ENCODE measurements around the gene KDM2A. TPM values are rescaled to one million over a fixed set of nuclear protein-coding genes. Genes with fewer than 3 reads are reported as not detected.

The KDM2A gene
- total and polyA plus RNA-seq, 2 of the 13 experiments (the other 11 are each of a cell fraction or from before 2014, with no cell fraction given) = 31.3 to 31.4 TPM

GRCh38 chr11:67095214-67095507, 23.9 kb upstream of the KDM2A start:
- Histone ChIP-seq H4K20me1 (ENCODE audit: insufficient read depth, low read length) (no peaks in the 10 kb centered on the region), H3K9ac (ENCODE audit: insufficient read depth, low read depth, low read length) (no peak overlapping the region), H3K36me3 (replicated peaks in 1 of 2; ENCODE audit: control insufficient read depth in 1 of 2, insufficient read depth in 2 of 2, low read length in 2 of 2) (no peaks in the 10 kb centered on the region), H3K27ac (ENCODE audit: extremely low read length, insufficient read depth, low read length) (no peak overlapping the region), H3K4me3 (replicated peaks in 1 of 3; ENCODE audit: insufficient read depth in 1 of 3, low read depth in 2 of 3, low read length in 3 of 3) (peak overlapping the region in 1 of 3 experiments; percentile 61; a peak in 1 of 6 replicates), H3K79me2 (ENCODE audit: insufficient read depth, low read length) (no peaks in the 10 kb centered on the region), H3K4me1 (ENCODE audit: insufficient read depth, low read length) (peaks cover 18% of the 10 kb centered on the region), H3K4me2 (ENCODE audit: low read depth, low read length) (peak overlapping the region; percentile 91), H3K9me3 (ENCODE audit: low read length) (no peaks in the 10 kb centered on the region), H2AFZ (ENCODE audit: low read length) (no peak overlapping the region), H3K27me3 (ENCODE audit: control insufficient read depth in 1 of 2, insufficient read depth in 2 of 2, low read length in 2 of 2) (peaks cover 0 to 7% of the 10 kb centered on the region in 2 experiments; a peak in 3 of 5 replicates)
- DNase-seq (ENCODE audit: low spot score) (no peak), ATAC-seq (no peak), FAIRE-seq (no peak)
- POLR2A ChIA-PET = interaction anchor here (1.6 kb wide), 1 partner anchor 145 kb away, joined by 5 read pairs; no protein-coding TSS in a partner anchor
- CTCF ChIA-PET (ENCODE audit: low intra/inter-chr PET ratio, low total read pairs) = interaction anchor here (0.7 to 1.2 kb wide), 3 partner anchors 14 to 223 kb away, joined by 3 to 4 read pairs (median 3); no protein-coding TSS in a partner anchor
- WGBS (ENCODE audit: low lambda C conversion rate) = no CpG with 5 or more reads among the region's 1 CpG
- intact Hi-C loops (cut with micrococcal nuclease; ENCODE audit: unreplicated experiment) (loop anchor here (2.0 kb wide), 1 partner anchor 74 kb away; no protein-coding TSS in a partner anchor), in situ Hi-C loops (cut with HindIII; ENCODE audit: extremely low pct_ligation_motif_present, low pct_unique_long_range_greater_than_20kb) (no loop called here)
- BruUV-seq (replicated peaks) = no TSS peak
- TF ChIP-seq ZNF891 (CRISPR knock-in tag; IDR thresholded peaks at IDR 0.05) = no peak
- TF ChIP-seq RAD21 (CRISPR knock-in tag; IDR thresholded peaks at IDR 0.05) = 0 out of 2 replicates have a peak, but pooled peaks have one; percentile 1
- TF ChIP-seq, protein P1, sequence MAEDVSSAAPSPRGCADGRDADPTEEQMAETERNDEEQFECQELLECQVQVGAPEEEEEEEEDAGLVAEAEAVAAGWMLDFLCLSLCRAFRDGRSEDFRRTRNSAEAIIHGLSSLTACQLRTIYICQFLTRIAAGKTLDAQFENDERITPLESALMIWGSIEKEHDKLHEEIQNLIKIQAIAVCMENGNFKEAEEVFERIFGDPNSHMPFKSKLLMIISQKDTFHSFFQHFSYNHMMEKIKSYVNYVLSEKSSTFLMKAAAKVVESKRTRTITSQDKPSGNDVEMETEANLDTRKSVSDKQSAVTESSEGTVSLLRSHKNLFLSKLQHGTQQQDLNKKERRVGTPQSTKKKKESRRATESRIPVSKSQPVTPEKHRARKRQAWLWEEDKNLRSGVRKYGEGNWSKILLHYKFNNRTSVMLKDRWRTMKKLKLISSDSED (CRISPR knock-in tag; IDR thresholded peaks at IDR 0.05) = no peak
- TF ChIP-seq NONO (IDR thresholded peaks at IDR 0.05) = no peak
- no peak for TF ChIP-seq NONO (CRISPR knock-in tag; conservative IDR thresholded peaks at IDR 0.05)
- TF ChIP-seq ZNF569 (CRISPR knock-in tag; IDR thresholded peaks at IDR 0.05; ENCODE audit: borderline replicate concordance) = no peak
- TF ChIP-seq SRSF1 (optimal IDR thresholded peaks at IDR 0.05; ENCODE audit: low read depth, low read length) = no peak
- no peak for TF ChIP-seq ZBTB44 (CRISPR knock-in tag; IDR thresholded peaks at IDR 0.05)
- no peak for TF ChIP-seq CCAR2 (optimal IDR thresholded peaks at IDR 0.05; ENCODE audit: low read depth, low read length)
- no peak for TF ChIP-seq SP4 (CRISPR knock-in tag; IDR thresholded peaks at IDR 0.05)
- TF ChIP-seq ZBTB7B (CRISPR knock-in tag; IDR thresholded peaks at IDR 0.05) = no peak
- TF ChIP-seq TAF1 (CRISPR knock-in tag; IDR thresholded peaks at IDR 0.05) = peak; percentile 28; the same call in 1 of the 2 replicates
- TF ChIP-seq, protein P2, sequence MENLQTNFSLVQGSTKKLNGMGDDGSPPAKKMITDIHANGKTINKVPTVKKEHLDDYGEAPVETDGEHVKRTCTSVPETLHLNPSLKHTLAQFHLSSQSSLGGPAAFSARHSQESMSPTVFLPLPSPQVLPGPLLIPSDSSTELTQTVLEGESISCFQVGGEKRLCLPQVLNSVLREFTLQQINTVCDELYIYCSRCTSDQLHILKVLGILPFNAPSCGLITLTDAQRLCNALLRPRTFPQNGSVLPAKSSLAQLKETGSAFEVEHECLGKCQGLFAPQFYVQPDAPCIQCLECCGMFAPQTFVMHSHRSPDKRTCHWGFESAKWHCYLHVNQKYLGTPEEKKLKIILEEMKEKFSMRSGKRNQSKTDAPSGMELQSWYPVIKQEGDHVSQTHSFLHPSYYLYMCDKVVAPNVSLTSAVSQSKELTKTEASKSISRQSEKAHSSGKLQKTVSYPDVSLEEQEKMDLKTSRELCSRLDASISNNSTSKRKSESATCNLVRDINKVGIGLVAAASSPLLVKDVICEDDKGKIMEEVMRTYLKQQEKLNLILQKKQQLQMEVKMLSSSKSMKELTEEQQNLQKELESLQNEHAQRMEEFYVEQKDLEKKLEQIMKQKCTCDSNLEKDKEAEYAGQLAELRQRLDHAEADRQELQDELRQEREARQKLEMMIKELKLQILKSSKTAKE (CRISPR knock-in tag; IDR thresholded peaks at IDR 0.05; ENCODE audit: borderline replicate concordance) = no peak
- no peak for TF ChIP-seq ZNF432 (CRISPR knock-in tag; IDR thresholded peaks at IDR 0.05; ENCODE audit: borderline replicate concordance)
- TF ChIP-seq, protein P3, sequence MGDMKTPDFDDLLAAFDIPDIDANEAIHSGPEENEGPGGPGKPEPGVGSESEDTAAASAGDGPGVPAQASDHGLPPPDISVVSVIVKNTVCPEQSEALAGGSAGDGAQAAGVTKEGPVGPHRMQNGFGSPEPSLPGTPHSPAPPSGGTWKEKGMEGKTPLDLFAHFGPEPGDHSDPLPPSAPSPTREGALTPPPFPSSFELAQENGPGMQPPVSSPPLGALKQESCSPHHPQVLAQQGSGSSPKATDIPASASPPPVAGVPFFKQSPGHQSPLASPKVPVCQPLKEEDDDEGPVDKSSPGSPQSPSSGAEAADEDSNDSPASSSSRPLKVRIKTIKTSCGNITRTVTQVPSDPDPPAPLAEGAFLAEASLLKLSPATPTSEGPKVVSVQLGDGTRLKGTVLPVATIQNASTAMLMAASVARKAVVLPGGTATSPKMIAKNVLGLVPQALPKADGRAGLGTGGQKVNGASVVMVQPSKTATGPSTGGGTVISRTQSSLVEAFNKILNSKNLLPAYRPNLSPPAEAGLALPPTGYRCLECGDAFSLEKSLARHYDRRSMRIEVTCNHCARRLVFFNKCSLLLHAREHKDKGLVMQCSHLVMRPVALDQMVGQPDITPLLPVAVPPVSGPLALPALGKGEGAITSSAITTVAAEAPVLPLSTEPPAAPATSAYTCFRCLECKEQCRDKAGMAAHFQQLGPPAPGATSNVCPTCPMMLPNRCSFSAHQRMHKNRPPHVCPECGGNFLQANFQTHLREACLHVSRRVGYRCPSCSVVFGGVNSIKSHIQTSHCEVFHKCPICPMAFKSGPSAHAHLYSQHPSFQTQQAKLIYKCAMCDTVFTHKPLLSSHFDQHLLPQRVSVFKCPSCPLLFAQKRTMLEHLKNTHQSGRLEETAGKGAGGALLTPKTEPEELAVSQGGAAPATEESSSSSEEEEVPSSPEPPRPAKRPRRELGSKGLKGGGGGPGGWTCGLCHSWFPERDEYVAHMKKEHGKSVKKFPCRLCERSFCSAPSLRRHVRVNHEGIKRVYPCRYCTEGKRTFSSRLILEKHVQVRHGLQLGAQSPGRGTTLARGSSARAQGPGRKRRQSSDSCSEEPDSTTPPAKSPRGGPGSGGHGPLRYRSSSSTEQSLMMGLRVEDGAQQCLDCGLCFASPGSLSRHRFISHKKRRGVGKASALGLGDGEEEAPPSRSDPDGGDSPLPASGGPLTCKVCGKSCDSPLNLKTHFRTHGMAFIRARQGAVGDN (CRISPR knock-in tag; IDR thresholded peaks at IDR 0.05) = 0 out of 2 replicates have a peak, but pooled peaks have one; percentile 7
- TF ChIP-seq NFYC (CRISPR knock-in tag; IDR thresholded peaks at IDR 0.05) = no peak
- TF ChIP-seq JARID2 (CRISPR knock-in tag; IDR thresholded peaks at IDR 0.05; ENCODE audit: insufficient replicate concordance) = no peak
